Adrenal gland (tissue), 12 donors: Measurements from ENCODE around the gene MYOCD. TPM values are rescaled to one million over a fixed set of nuclear protein-coding genes. Genes with fewer than 3 reads are reported as not detected.
"Not testable (repeated sequence)": the region's sequence is repeated elsewhere in the genome, so short reads cannot be mapped to it uniquely, and the experiment has no call there.

Experiments used
- DNase-seq, 7 donors: peaks; one replicate each; pipeline ENCODE4 v3.0.0-alpha.2; 2019 to 2020
- H3K27ac ChIP-seq, 5 donors: fragments of 200-600 bp; sonication (generic) in 4 of 5; 1 replicate in 3 of 5; 2 replicates in 2 of 5; pipeline versions ENCODE4 v1.5.1 to v1.8.0; 2016 to 2020; ENCODE audit warnings: mild to moderate bottlenecking in 1 of 5
- H3K27me3 ChIP-seq: fragments of 200-600 bp; 2 replicates; pipeline ENCODE4 v1.8.0; 2021
- H3K36me3 ChIP-seq, 2 donors: fragments of 200-600 bp; replicated peaks in 1 of 2; 1 replicate in 1 of 2; 2 replicates in 1 of 2; pipeline versions ENCODE4 v1.5.1 to v1.8.0; 2018 to 2022
- H3K4me1 ChIP-seq, 2 donors: fragments of 200-600 bp; replicated peaks in 1 of 2; 1 replicate in 1 of 2; 2 replicates in 1 of 2; pipeline versions ENCODE4 v1.5.1 to v1.8.0; 2018 to 2021
- H3K4me3 ChIP-seq, 4 donors: fragments of 200-600 bp; sonication (generic) in 3 of 4; one replicate each; pipeline ENCODE4 v1.5.1; 2016 to 2018
- H3K9me3 ChIP-seq, 3 donors: fragments of 200-600 bp; sonication (generic) in 1 of 3; replicated peaks in 1 of 3; 1 replicate in 2 of 3; 2 replicates in 1 of 3; pipeline versions ENCODE4 v1.5.1 to v1.8.0; 2016 to 2021
- CTCF ChIP-seq, 6 experiments: fragments of 450-650 bp in 4 of 6; fragments of 200-600 bp in 2 of 6; sonication (generic) in 1 of 6; IDR thresholded peaks; 1 replicate in 5 of 6; 2 replicates in 1 of 6; pipeline versions ENCODE4 v1.5.1 to v1.8.0; 2016 to 2021; ENCODE audit warnings: antibody characterized with exemption in 6 of 6, mild to moderate bottlenecking in 2 of 6, moderate library complexity in 1 of 6
- POLR2A ChIP-seq, 2 donors: fragments of 450-650 bp; IDR thresholded peaks; one replicate each; pipeline ENCODE4 v1.6.1; 2017; ENCODE audit warnings: antibody characterized with exemption in 2 of 2, mild to moderate bottlenecking in 2 of 2, moderate library complexity in 1 of 2
- WGBS, 4 donors: extraction: QIAGEN DNeasy Blood & Tissue Kit in 2 of 4; methylation state at CpG; one replicate each; pipeline versions ENCODE4 v1.1.5 to v1.1.7; 2013 to 2017; 5-methylcytosine and 5-hydroxymethylcytosine counted together
- intact Hi-C, 2 donors: fragments of 100-400 bp; cut with DNase I; formaldehyde crosslinking; loops; one replicate each; pipeline versions ENCODE4 v1.14.1 to v1.15.0; 2022 to 2023
- polyA plus RNA-seq, 3 donors: library from polyadenylated mRNA; stranded (reverse); fragments of 200-250 nt in 2 of 3; fragments of 350-450 nt in 1 of 3; fragmentation: Illumina TruSeq in 1 of 3; extraction: RNeasy Lipid Tissue Mini Kit (QIAGEN cat#74804) in 1 of 3; gene quantifications; one replicate each; pipeline ENCODE4 v1.2.3, GENCODE V29; 2013 to 2014
- total RNA-seq, 9 donors: library from RNA; depleted of rRNA in 4 of 9; stranded (reverse); fragments of >200 nt in 4 of 9; fragments of 120-200 nt in 1 of 9; fragmentation: NEBNext Ultra II Directional in 1 of 9; extraction: Animal tissue kit (Norgen Biotek cat#: 25700) in 1 of 9; gene quantifications; one replicate each; pipeline versions ENCODE4 v1.1.0 to v1.2.4, GENCODE V29; 2013 to 2023
- donor health status: healthy with polysubstance abuse.
- donor health status: Bipolar disorder and iron deficiency.
- donor health status: DM: yes; HTN: yes; CAD: no.
- donor health status: DM: no; HTN: no; CAD: no.
- donor health status: DM: no; HTN: no; CAD: no.
- donor health status: DM: yes; HTN: yes; CAD: no.

MYOCD gene
- total and polyA plus RNA-seq, 12 donors = 0.18 to 4.3 (median 0.97) TPM

DNA sequence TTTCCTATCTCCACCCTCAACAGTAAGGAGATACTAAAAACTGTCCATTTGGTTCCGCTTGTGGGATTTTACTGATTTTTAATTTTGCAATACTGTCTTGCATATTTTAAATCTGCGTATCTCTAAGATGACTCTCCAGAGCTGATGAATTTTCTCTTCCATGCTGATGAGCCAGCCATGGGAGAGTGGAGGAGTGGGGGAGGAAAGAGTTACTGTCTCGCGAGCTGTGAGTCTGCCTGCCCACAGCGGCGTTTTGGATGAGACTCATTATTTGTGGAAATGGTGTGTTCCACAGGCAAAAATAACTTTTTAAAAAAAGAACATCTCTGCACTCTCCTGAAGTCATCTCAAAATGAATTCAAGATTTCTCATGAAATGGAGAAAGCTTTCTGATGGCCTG lies 34.6 kb upstream of the MYOCD start:
- no peaks in the 10 kb centered on the region for H3K4me1 ChIP-seq
- H3K27me3 ChIP-seq = no peaks in the 10 kb centered on the region
- H3K9me3 ChIP-seq = no peaks in the 10 kb centered on the region
- H3K36me3 ChIP-seq = no peaks in the 10 kb centered on the region
- no peak overlapping the region for H3K27ac ChIP-seq
- intact Hi-C loops = no loop called here
- no peak overlapping the region for H3K4me3 ChIP-seq
- no peak for TF ChIP-seq CTCF (IDR thresholded peaks at IDR 0.05)
- TF ChIP-seq POLR2A (IDR thresholded peaks at IDR 0.05) = no peak
- WGBS, 4 donors = 66 to 71% (median 69%) methylated on average over 6 of the region's 6 CpGs
- no peak for DNase-seq

GRCh38 chr17:12632785-12633184 lies 32.9 kb upstream of the MYOCD start:
- Histone ChIP-seq H3K36me3 (no peaks in the 10 kb centered on the region), H3K27me3 (no peaks in the 10 kb centered on the region), H3K9me3 (no peaks in the 10 kb centered on the region), H3K27ac (no peak overlapping the region), H3K4me1 (no peaks in the 10 kb centered on the region), H3K4me3 (no peak overlapping the region)
- 69 to 87% (median 79%) methylated on average over 5 of the region's 5 CpGs for WGBS, 4 donors
- DNase-seq = no peak
- TF ChIP-seq POLR2A (IDR thresholded peaks at IDR 0.05) (no peak), CTCF (IDR thresholded peaks at IDR 0.05) (no peak)
- intact Hi-C loops = no loop called here

DNA sequence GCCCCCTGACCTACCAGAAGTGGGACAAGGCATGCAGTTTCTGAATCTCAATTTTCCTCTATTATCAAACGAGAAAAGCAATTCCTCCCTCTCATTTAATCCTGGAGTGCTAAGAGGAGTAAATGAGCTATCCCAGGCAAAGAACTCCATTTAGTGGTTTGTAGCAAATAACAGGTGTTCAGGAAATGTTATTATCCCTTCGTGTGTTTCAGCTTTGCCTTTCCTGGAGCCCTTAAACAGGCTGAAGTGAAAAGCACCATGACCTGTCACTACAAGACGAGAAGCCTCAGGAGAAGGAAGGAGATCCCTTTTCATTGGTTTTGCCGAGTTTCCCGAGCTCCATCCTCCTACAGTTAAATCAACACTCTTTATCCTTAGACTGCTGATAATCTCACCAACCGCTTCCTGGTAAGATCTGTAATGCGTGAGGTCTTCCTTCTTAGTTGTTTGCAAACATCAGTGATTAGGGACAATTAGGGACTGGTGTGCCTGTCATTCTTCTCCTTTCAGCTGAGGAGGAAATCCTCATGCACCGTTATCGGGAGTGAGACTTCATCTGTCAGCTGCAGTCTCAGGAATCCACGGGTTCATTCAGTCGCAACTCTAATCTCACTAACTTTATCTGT lies 30.8 kb upstream of the MYOCD start:
- TF ChIP-seq POLR2A (IDR thresholded peaks at IDR 0.05) = no peak
- TF ChIP-seq CTCF (IDR thresholded peaks at IDR 0.05) = no peak
- no peak overlapping the region for H3K27ac ChIP-seq
- no peaks in the 10 kb centered on the region for H3K27me3 ChIP-seq
- no peaks in the 10 kb centered on the region for H3K4me1 ChIP-seq
- DNase-seq = no peak
- WGBS, 4 donors = 28 to 50% (median 36%) methylated on average over 11 of the region's 11 CpGs
- no peaks in the 10 kb centered on the region for H3K9me3 ChIP-seq
- no peak overlapping the region for H3K4me3 ChIP-seq
- intact Hi-C loops = no loop called here
- H3K36me3 ChIP-seq = no peaks in the 10 kb centered on the region

- WGBS, 4 donors = 73 to 85% (median 81%) methylated on average over 6 of the region's 6 CpGs
- H3K27ac ChIP-seq, intact Hi-C loops: not testable (repeated sequence)
These were observed 29.7 kb upstream of the MYOCD start for GRCh38 chr17:12635996-12636395.

GRCh38 chr17:12637015-12637414 lies 28.7 kb upstream of the MYOCD start:
- Histone ChIP-seq H3K27ac (no peak overlapping the region), H3K27me3 (no peaks in the 10 kb centered on the region), H3K9me3 (no peaks in the 10 kb centered on the region), H3K4me1 (no peaks in the 10 kb centered on the region), H3K4me3 (no peak overlapping the region), H3K36me3 (no peaks in the 10 kb centered on the region)
- WGBS, 4 donors = 24 to 35% (median 27%) methylated on average over 2 of the region's 2 CpGs
- no peak for DNase-seq
- intact Hi-C loops = no loop called here
- TF ChIP-seq POLR2A (IDR thresholded peaks at IDR 0.05) (no peak), CTCF (IDR thresholded peaks at IDR 0.05) (no peak)

More at GRCh38 chr17:12635996-12636395, 29.7 kb upstream of the MYOCD start:
- not testable (repeated sequence) for H3K36me3 ChIP-seq, H3K4me3 ChIP-seq, H3K27me3 ChIP-seq, H3K9me3 ChIP-seq, DNase-seq, H3K4me1 ChIP-seq
